Natural killer cell (primary cell): ENCODE measurements around the gene PGP. TPM values are rescaled to one million over a fixed set of nuclear protein-coding genes. Genes with fewer than 3 reads are reported as not detected.

Experiments used
- ATAC-seq, 3 donors: fragments of 150-1000 bp in 2 of 3; fragments of 200-7000 bp in 1 of 3; cut with Tn5 transposase; 1 replicate in 1 of 3; 2 replicates in 2 of 3; pipeline ENCODE4 v1.10.0; 2021; ENCODE audit warnings: mild to moderate bottlenecking in 2 of 3, moderate library complexity in 2 of 3
- DNase-seq, 2 donors: peaks; one replicate each; pipeline versions ENCODE4 v3.0.0 to v3.0.0-alpha.2; 2013 to 2021; ENCODE audit warnings: mixed read lengths in 1 of 2
- H3K27ac ChIP-seq: one replicate; pipeline ENCODE4 v1.5.1; 2013; ENCODE audit warnings: mild to moderate bottlenecking, low read length
- H3K27me3 ChIP-seq: one replicate; pipeline ENCODE4 v1.6.1; 2013; ENCODE audit warnings: low read length; ENCODE audit not compliant: control insufficient read depth, insufficient read depth
- H3K36me3 ChIP-seq: one replicate; pipeline ENCODE4 v1.6.1; 2013; ENCODE audit warnings: low read length; ENCODE audit not compliant: control insufficient read depth, insufficient read depth
- H3K4me1 ChIP-seq: one replicate; pipeline ENCODE4 v1.6.1; 2013; ENCODE audit warnings: low read length; ENCODE audit not compliant: control insufficient read depth, insufficient read depth
- H3K4me3 ChIP-seq: one replicate; pipeline ENCODE4 v1.5.1; 2013; ENCODE audit warnings: low read length
- H3K9me3 ChIP-seq: one replicate; pipeline ENCODE4 v1.6.1; 2013; ENCODE audit warnings: low read length; ENCODE audit not compliant: control insufficient read depth, insufficient read depth
- H3K27ac Mint-ChIP-seq, 2 donors: one replicate each; pipeline ENCODE4 v1.8.0; 2022; ENCODE audit warnings: mild to moderate bottlenecking in 2 of 2, mixed read lengths in 2 of 2, moderate library complexity in 1 of 2
- H3K27me3 Mint-ChIP-seq, 2 donors: one replicate each; pipeline ENCODE4 v1.8.0; 2022; ENCODE audit warnings: low read depth in 2 of 2, mixed read lengths in 2 of 2
- H3K36me3 Mint-ChIP-seq: one replicate; pipeline ENCODE4 v1.8.0; 2022; ENCODE audit warnings: mixed read lengths
- H3K4me1 Mint-ChIP-seq, 2 donors: one replicate each; pipeline ENCODE4 v1.8.0; 2022; ENCODE audit warnings: mixed read lengths in 2 of 2
- H3K4me3 Mint-ChIP-seq: one replicate; pipeline ENCODE4 v1.8.0; 2022; ENCODE audit warnings: mild to moderate bottlenecking, moderate library complexity, mixed read lengths
- H3K9me3 Mint-ChIP-seq, 2 donors: one replicate each; pipeline ENCODE4 v1.8.0; 2022; ENCODE audit warnings: mixed read lengths in 2 of 2
- WGBS: methylation state at CpG from one replicate; pipeline ENCODE4 v1.1.7; 2013; ENCODE audit warnings: missing lambda C conversion rate; ENCODE audit not compliant: insufficient coverage; 5-methylcytosine and 5-hydroxymethylcytosine counted together
- intact Hi-C: fragments of 100-400 bp; cut with micrococcal nuclease; formaldehyde crosslinking; loops from one replicate; pipeline ENCODE4 v1.14.2; 2022
- total RNA-seq, 4 donors: library from RNA; stranded (reverse); fragments of 120-200 nt in 1 of 4; gene quantifications; one replicate each; pipeline versions ENCODE4 v1.2.3 to v1.2.4, GENCODE V29; 2013 to 2022
- TF ChIP-seq, protein P1 (sequence below): fragments of 200-600 bp; IDR thresholded peaks from one replicate; pipeline ENCODE4 v1.8.0; 2022; ENCODE audit warnings: antibody characterized with exemption

The PGP gene
- total RNA-seq, 3 donors from 2014 or later (not counting 1 experiment from before 2014, with no cell fraction given): 9.7 to 12.8 (median 12.4) TPM

DNA sequence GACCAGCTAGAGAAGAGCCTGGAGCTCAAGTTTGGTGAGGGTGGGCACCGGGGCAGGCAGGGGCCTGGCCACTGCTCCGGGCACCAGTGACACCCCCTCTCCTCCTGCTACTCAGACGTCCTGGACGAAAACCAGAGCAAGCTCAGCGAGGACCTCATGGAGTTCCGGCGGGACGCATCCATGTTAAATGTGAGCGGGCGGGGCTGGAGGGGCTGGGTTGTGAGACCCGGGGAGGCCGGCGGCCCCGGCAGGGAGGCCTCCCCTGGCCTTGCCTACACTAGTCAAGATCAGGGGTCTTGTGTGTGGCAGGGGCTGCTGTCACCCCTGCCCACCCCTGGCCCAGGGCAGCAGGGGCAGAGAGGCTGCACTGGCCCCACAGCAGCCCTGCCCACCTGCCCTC lies 41.3 kb downstream of the PGP start:
- Mint-ChIP-seq H3K4me3 (no peak overlapping the region), H3K36me3 (no peaks in the 10 kb centered on the region), H3K9me3 (no peaks in the 10 kb centered on the region), H3K4me1 (peaks cover 0 to under 1% of the 10 kb centered on the region in 2 donors), H3K27me3 (no peaks in the 10 kb centered on the region), H3K27ac (no peak overlapping the region)
- DNase-seq (no peak), ATAC-seq (no peak)
- Histone ChIP-seq H3K36me3 (peaks cover 40% of the 10 kb centered on the region), H3K4me3 (no peak overlapping the region), H3K9me3 (no peaks in the 10 kb centered on the region), H3K4me1 (no peaks in the 10 kb centered on the region), H3K27ac (no peak overlapping the region), H3K27me3 (no peaks in the 10 kb centered on the region)
- 96% methylated on average over 14 of the region's 14 CpGs for WGBS
- TF ChIP-seq, protein P1, sequence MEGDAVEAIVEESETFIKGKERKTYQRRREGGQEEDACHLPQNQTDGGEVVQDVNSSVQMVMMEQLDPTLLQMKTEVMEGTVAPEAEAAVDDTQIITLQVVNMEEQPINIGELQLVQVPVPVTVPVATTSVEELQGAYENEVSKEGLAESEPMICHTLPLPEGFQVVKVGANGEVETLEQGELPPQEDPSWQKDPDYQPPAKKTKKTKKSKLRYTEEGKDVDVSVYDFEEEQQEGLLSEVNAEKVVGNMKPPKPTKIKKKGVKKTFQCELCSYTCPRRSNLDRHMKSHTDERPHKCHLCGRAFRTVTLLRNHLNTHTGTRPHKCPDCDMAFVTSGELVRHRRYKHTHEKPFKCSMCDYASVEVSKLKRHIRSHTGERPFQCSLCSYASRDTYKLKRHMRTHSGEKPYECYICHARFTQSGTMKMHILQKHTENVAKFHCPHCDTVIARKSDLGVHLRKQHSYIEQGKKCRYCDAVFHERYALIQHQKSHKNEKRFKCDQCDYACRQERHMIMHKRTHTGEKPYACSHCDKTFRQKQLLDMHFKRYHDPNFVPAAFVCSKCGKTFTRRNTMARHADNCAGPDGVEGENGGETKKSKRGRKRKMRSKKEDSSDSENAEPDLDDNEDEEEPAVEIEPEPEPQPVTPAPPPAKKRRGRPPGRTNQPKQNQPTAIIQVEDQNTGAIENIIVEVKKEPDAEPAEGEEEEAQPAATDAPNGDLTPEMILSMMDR: no peak
- intact Hi-C loops: no loop called here

DNA sequence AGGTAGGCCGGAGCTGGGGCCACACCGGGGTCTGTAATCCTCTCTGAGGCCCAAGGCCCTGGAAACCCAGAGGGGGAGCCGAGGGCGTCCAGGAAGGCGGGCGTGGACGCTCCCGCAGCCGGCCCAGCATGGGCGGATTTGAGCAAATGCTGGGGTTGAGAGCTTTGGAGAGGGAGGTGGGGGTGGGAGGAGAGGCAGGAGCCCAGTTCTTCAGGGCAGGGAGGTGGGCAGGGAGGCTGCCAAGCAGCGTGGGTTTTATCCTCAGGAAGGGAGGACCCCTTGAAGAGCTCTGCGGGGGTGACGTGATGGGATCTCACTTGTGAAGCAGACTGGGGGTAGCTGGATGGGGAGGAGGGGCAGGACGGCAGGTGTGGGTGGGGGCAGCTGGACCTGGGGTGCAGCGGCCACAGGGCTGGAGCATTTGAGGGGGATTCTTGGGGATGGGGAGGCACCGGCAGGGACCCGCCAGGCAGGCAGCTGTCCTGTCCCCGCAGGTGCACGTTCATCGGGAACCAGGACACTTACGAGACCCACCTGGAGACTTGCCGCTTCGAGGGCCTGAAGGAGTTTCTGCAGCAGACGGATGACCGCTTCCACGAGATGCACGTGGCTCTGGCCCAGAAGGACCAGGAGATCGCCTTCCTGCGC lies 41.8 kb downstream of the PGP start:
- H3K4me3 ChIP-seq: no peak overlapping the region
- Mint-ChIP-seq H3K9me3 (no peaks in the 10 kb centered on the region), H3K27ac (no peak overlapping the region), H3K36me3 (no peaks in the 10 kb centered on the region), H3K4me1 (peaks cover 0 to 4% of the 10 kb centered on the region in 2 donors), H3K4me3 (no peak overlapping the region), H3K27me3 (no peaks in the 10 kb centered on the region)
- DNase-seq: no peak
- H3K36me3 ChIP-seq: peaks cover 43% of the 10 kb centered on the region
- H3K9me3 ChIP-seq: no peaks in the 10 kb centered on the region
- no peaks in the 10 kb centered on the region for H3K27me3 ChIP-seq
- 97% methylated on average over 29 of the region's 29 CpGs for WGBS
- no peak for ATAC-seq
- H3K27ac ChIP-seq: no peak overlapping the region
- TF ChIP-seq, protein P1: no peak
- intact Hi-C loops: no loop called here
- H3K4me1 ChIP-seq: no peaks in the 10 kb centered on the region

DNA sequence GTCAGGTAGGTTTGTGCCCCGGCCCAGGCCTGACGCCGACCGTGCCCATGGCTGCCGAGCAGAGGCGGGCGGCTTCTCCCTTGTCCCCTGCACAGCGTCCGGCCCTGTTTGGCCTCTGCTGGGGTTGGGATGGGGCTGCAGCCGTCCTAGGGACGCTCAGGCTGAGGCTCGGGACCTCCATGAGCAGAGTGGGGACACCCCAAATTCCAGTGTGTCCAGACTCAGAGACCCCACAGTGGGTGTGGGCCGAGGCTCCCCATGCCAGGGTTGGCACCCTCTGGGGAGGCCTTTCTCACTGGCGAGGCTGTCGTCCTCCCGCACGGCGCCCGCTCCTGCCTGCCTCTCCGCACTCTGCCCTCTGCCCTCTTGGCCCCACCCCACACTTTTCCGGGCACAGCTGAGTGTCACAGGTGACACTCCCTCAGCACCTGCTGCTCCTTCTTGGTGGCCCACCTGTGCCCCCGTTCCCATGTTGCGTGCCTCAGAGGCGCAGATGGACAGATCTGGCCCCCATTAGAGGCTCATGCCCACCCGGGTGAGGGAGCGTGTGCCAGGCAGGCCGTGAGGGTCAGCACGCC lies 43.0 kb downstream of the PGP start:
- WGBS: 97% methylated on average over 28 of the region's 28 CpGs
- Histone ChIP-seq H3K9me3 (no peaks in the 10 kb centered on the region), H3K36me3 (peaks cover 43% of the 10 kb centered on the region), H3K4me3 (no peak overlapping the region), H3K4me1 (no peaks in the 10 kb centered on the region), H3K27me3 (no peaks in the 10 kb centered on the region), H3K27ac (no peak overlapping the region)
- ATAC-seq (no peak), DNase-seq (no peak)
- Mint-ChIP-seq H3K4me3 (no peak overlapping the region), H3K9me3 (no peaks in the 10 kb centered on the region), H3K27me3 (no peaks in the 10 kb centered on the region), H3K4me1 (peaks cover 0 to 4% of the 10 kb centered on the region in 2 donors), H3K36me3 (no peaks in the 10 kb centered on the region), H3K27ac (no peak overlapping the region)
- intact Hi-C loops: no loop called here
- TF ChIP-seq, protein P1: no peak
